ENCODE data around the gene VIL1. TPM values are rescaled to one million over a fixed set of nuclear protein-coding genes. Genes with fewer than 3 reads are reported as not detected.

VIL1 gene
- total and polyA plus RNA-seq, 2 of the 13 experiments (the other 11 are each of a cell fraction or from before 2014, with no cell fraction given), result 287 to 301 TPM

- TF ChIP-seq SALL1 (CRISPR knock-in tag; IDR thresholded peaks at IDR 0.05) (peak; percentile 92), RAD51 (IDR thresholded peaks at IDR 0.05; ENCODE audit: borderline replicate concordance) (no peak), ZNF691 (CRISPR knock-in tag; IDR thresholded peaks at IDR 0.05; ENCODE audit: borderline replicate concordance, low read depth) (peak; percentile 86; the same call in 1 of the 2 replicates), SMC3 (IDR thresholded peaks at IDR 0.05; ENCODE audit: low read length) (peak; percentile 66; the same call in 1 of the 2 replicates), UBTF (CRISPR knock-in tag; IDR thresholded peaks at IDR 0.05) (0 out of 2 replicates have a peak, but pooled peaks have one; percentile 84), PLRG1 (conservative IDR thresholded peaks at IDR 0.05) (no peak), ZNF558 (CRISPR knock-in tag; IDR thresholded peaks at IDR 0.05; ENCODE audit: borderline replicate concordance) (peak; percentile 70; the same call in 1 of the 2 replicates), ATF3 (CRISPR knock-in tag; IDR thresholded peaks at IDR 0.05) (peak; percentile 28; the same call in 1 of the 2 replicates), TOE1 (CRISPR knock-in tag; IDR thresholded peaks at IDR 0.05) (peak; percentile 88; the same call in 1 of the 2 replicates), ZNF788 (CRISPR knock-in tag; IDR thresholded peaks at IDR 0.05; ENCODE audit: borderline replicate concordance) (peak; percentile 88; the same call in 1 of the 2 replicates), TBL1XR1 (IDR thresholded peaks at IDR 0.05; ENCODE audit: borderline replicate concordance, low read length, partially characterized antibody) (peak; percentile 86), SNAPC4 (CRISPR knock-in tag; IDR thresholded peaks at IDR 0.05) (peak; percentile 83; the same call in 1 of the 2 replicates), MIER2 (CRISPR knock-in tag; IDR thresholded peaks at IDR 0.05) (peak; percentile 52; the same call in 1 of the 2 replicates), TCF7L2 (IDR thresholded peaks at IDR 0.05; ENCODE audit: low read depth, low read length) (no peak), ZNF230 (CRISPR knock-in tag; IDR thresholded peaks at IDR 0.05) (0 out of 2 replicates have a peak, but pooled peaks have one; percentile 69), DMTF1 (CRISPR knock-in tag; IDR thresholded peaks at IDR 0.05) (0 out of 2 replicates have a peak, but pooled peaks have one; percentile 80), ETV6 (CRISPR knock-in tag; conservative IDR thresholded peaks at IDR 0.05) (no peak; the same call in 1 of the 2 replicates)
These were observed 22.9 kb upstream of the VIL1 start (continued) for GRCh38 chr2:218395826-218396687.

All from HepG2 (cell line).